ENCODE measurements around the gene ASAP3. TPM values are rescaled to one million over a fixed set of nuclear protein-coding genes. Genes with fewer than 3 reads are reported as not detected.

Gene ASAP3
- total and polyA plus RNA-seq, 8 donors: 17.9 to 37.4 (median 25.3) TPM

GRCh38 chr1:23394181-23394580 lies 89.8 kb downstream of the ASAP3 start:
- no peak for DNase-seq
- Histone ChIP-seq H3K27me3 (no peaks in the 10 kb centered on the region), H3K27ac (peak overlapping the region; percentile 4 to 73 (median 46)), H3K9me3 (no peaks in the 10 kb centered on the region), H3K4me1 (peaks cover 6 to 19% (median 14%) of the 10 kb centered on the region in 3 donors), H3K36me3 (peaks cover 0 to 42% (median 10%) of the 10 kb centered on the region in 3 donors), H3K4me3 (no peak overlapping the region)
- 70 to 74% methylated on average over 4 of the region's 4 CpGs for WGBS, 2 donors
- peak; percentile 6 to 61 (median 25) for ATAC-seq
- intact Hi-C loops (cut with DNase I): no loop called here
- no peak for FAIRE-seq
- no peak for TF ChIP-seq CTCF (IDR thresholded peaks at IDR 0.05)

GRCh38 chr1:23393706-23394105 lies 90.3 kb downstream of the ASAP3 start:
- H3K4me3 ChIP-seq: no peak overlapping the region
- H3K9me3 ChIP-seq: no peaks in the 10 kb centered on the region
- peaks cover 0 to 39% (median 10%) of the 10 kb centered on the region in 3 donors for H3K36me3 ChIP-seq
- no peaks in the 10 kb centered on the region for H3K27me3 ChIP-seq
- DNase-seq (peak in 3 of 6 donors; percentile 38 to 67 (median 46)), FAIRE-seq (no peak), ATAC-seq (peak in 3 of 4 donors; percentile 29 to 41 (median 37))
- H3K27ac ChIP-seq: peak overlapping the region; percentile 4 to 73 (median 46)
- 88 to 96% methylated on average over 15 of the region's 15 CpGs for whole genome bisulfite sequencing, 2 donors
- intact Hi-C loops (cut with DNase I): no loop called here
- peaks cover 6 to 19% (median 14%) of the 10 kb centered on the region in 3 donors for H3K4me1 ChIP-seq
- no peak for TF ChIP-seq CTCF (IDR thresholded peaks at IDR 0.05)

GRCh38 chr1:23392125-23392855 lies 91.7 kb downstream of the ASAP3 start:
- DNase-seq: no peak
- ATAC-seq: peak in 1 of 4 donors; percentile 23
- H3K9me3 ChIP-seq: no peaks in the 10 kb centered on the region
- FAIRE-seq: no peak
- TF ChIP-seq CTCF (IDR thresholded peaks at IDR 0.05): no peak
- no peaks in the 10 kb centered on the region for H3K27me3 ChIP-seq
- H3K36me3 ChIP-seq: peaks cover 0 to 27% (median 4%) of the 10 kb centered on the region in 3 donors
- WGBS, 2 donors: 81 to 84% methylated on average over 2 of the region's 2 CpGs
- no peak overlapping the region for H3K27ac ChIP-seq
- no peak overlapping the region for H3K4me3 ChIP-seq
- intact Hi-C loops (cut with DNase I): no loop called here
- peaks cover 6 to 19% (median 14%) of the 10 kb centered on the region in 3 donors for H3K4me1 ChIP-seq

GRCh38 chr1:23389837-23390321 lies 94.1 kb downstream of the ASAP3 start:
- WGBS, 2 donors: 67 to 77% methylated on average over 9 of the region's 9 CpGs
- H3K27ac ChIP-seq: no peak overlapping the region
- FAIRE-seq: no peak

More at GRCh38 chr1:23389837-23390321, 94.1 kb downstream of the ASAP3 start:
- H3K27me3 ChIP-seq: no peaks in the 10 kb centered on the region
- peaks cover 3 to 12% (median 9%) of the 10 kb centered on the region in 3 donors for H3K4me1 ChIP-seq
- no peak for DNase-seq
- H3K4me3 ChIP-seq: no peak overlapping the region
- TF ChIP-seq CTCF (IDR thresholded peaks at IDR 0.05): no peak
- H3K36me3 ChIP-seq: peaks cover 0 to 27% (median 4%) of the 10 kb centered on the region in 3 donors
- intact Hi-C loops (cut with DNase I): no loop called here
- no peak for ATAC-seq
- H3K9me3 ChIP-seq: no peaks in the 10 kb centered on the region
